Activated T-helper 1 cell treated with anti-CD3 and anti-CD28 coated beads, Interleukin-12 subunit alpha, Interleukin-12 subunit beta, Interleukin-2, Interleukin-4 antibody, amounts not matched to agents 30 ng/mL and 10 ng/mL and 1 ng/mL, durations not matched to agents 14 hours and 24 hours and 36 hours (primary cell): ENCODE results near the gene PTCHD4. TPM values are rescaled to one million over a fixed set of nuclear protein-coding genes. Genes with fewer than 3 reads are reported as not detected.
"Not testable (repeated sequence)": the region's sequence is repeated elsewhere in the genome, so short reads cannot be mapped to it uniquely, and the experiment has no call there.

ENCODE experiments used
- DNase-seq: peaks from one replicate; pipeline ENCODE4 v3.0.0; 2021; ENCODE audit warnings: low spot score
- H3K27ac Mint-ChIP-seq: one replicate; pipeline ENCODE4 v1.8.0; 2021; ENCODE audit warnings: mild to moderate bottlenecking, mixed read lengths
- H3K27me3 Mint-ChIP-seq: one replicate; pipeline ENCODE4 v1.8.0; 2022; ENCODE audit warnings: mild to moderate bottlenecking, moderate library complexity, mixed read lengths; ENCODE audit not compliant: insufficient read depth
- H3K36me3 Mint-ChIP-seq: one replicate; pipeline ENCODE4 v1.8.0; 2021; ENCODE audit warnings: low read depth, mixed read lengths
- H3K4me1 Mint-ChIP-seq: one replicate; pipeline ENCODE4 v1.8.0; 2021; ENCODE audit warnings: low read depth, mixed read lengths
- H3K4me3 Mint-ChIP-seq: one replicate; pipeline ENCODE4 v1.8.0; 2021; ENCODE audit warnings: mild to moderate bottlenecking, moderate library complexity, mixed read lengths
- H3K9me3 Mint-ChIP-seq: one replicate; pipeline ENCODE4 v1.8.0; 2021; ENCODE audit warnings: mixed read lengths
- intact Hi-C: fragments of 100-400 bp; cut with micrococcal nuclease; formaldehyde crosslinking; loops from one replicate; pipeline ENCODE4 v1.15.1; 2024
- total RNA-seq: library from RNA; stranded (reverse); gene quantifications from 2 replicates; pipeline ENCODE4 v1.2.3, GENCODE V29; 2022

The PTCHD4 gene
- total RNA-seq = not detected in 2 replicates

DNA sequence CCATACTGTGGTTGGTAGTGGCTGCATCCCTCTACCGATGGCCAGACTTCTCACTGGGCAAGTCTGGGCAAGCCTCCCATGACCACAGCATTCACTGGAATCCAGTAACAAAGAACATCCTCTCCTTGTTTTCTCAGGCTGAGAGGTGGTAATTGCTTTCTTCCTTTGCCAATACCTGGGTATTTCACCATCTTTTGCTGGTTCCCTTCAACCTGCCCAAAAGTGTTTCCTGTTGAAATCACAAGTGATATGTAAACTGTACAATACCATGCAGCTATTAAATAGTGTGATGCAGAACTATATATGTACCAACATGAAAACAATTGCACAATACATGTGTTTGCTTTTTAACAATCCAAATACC lies at the start of gene PTCHD4:
TSS of gene PTCHD4 (minus strand) at position 55 of the 364 bp plus-strand sequence. CDS start 42,240 bp downstream, outside the sequence.
- no peaks in the 10 kb centered on the region for H3K27me3 Mint-ChIP-seq
- intact Hi-C loops = no loop called here

GRCh38 chr6:48151142-48151541 lies 40.1 kb upstream of the PTCHD4 start:
- Mint-ChIP-seq H3K27me3 (no peaks in the 10 kb centered on the region), H3K4me1 (no peaks in the 10 kb centered on the region), H3K27ac (no peak overlapping the region), H3K36me3 (no peaks in the 10 kb centered on the region), H3K9me3 (peaks cover 12% of the 10 kb centered on the region), H3K4me3 (no peak overlapping the region)
- DNase-seq = no peak
- intact Hi-C loops = no loop called here

More for the DNA sequence above, at the start of gene PTCHD4:
- Mint-ChIP-seq H3K36me3 (no peaks in the 10 kb centered on the region), H3K9me3 (no peaks in the 10 kb centered on the region), H3K4me3 (no peak within 1 kb of the TSS), H3K4me1 (no peaks in the 10 kb centered on the region), H3K27ac (no peak within 1 kb of the TSS)
- no peak for DNase-seq

GRCh38 chr6:48150701-48151100 lies 39.7 kb upstream of the PTCHD4 start:
- no peaks in the 10 kb centered on the region for H3K36me3 Mint-ChIP-seq
- H3K4me3 Mint-ChIP-seq = no peak overlapping the region
- intact Hi-C loops = no loop called here
- no peaks in the 10 kb centered on the region for H3K4me1 Mint-ChIP-seq
- no peak overlapping the region for H3K27ac Mint-ChIP-seq
- no peaks in the 10 kb centered on the region for H3K27me3 Mint-ChIP-seq
- no peak for DNase-seq
- H3K9me3 Mint-ChIP-seq = peaks cover 12% of the 10 kb centered on the region

DNA sequence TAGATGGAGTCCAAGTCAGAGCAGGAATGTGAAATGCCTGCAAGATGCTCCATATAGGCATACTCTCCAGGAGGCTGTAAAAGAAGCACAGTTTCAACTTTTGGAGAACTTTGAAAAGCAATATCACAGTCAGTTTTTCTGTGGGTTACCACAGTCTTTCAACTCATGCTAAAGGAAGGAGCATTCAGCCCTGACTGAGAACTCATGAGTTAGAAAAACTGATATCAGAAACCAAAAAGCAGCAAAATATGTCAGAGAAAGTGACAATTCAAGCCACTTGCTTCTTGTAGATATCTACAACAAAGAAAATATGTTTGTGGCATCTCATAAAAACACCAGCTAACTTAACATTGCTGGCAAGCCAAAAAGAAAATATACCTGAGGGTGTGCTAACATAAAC lies 36.1 kb upstream of the PTCHD4 start:
- intact Hi-C loops = no loop called here
- no peak for DNase-seq
- no peaks in the 10 kb centered on the region for H3K36me3 Mint-ChIP-seq
- H3K27ac Mint-ChIP-seq = no peak overlapping the region
- H3K9me3 Mint-ChIP-seq = peaks cover 4% of the 10 kb centered on the region
- H3K27me3 Mint-ChIP-seq = no peaks in the 10 kb centered on the region
- no peaks in the 10 kb centered on the region for H3K4me1 Mint-ChIP-seq
- H3K4me3 Mint-ChIP-seq = no peak overlapping the region

GRCh38 chr6:48144021-48144420 lies 33.0 kb upstream of the PTCHD4 start:
- intact Hi-C loops = no loop called here
- no peaks in the 10 kb centered on the region for H3K36me3 Mint-ChIP-seq
- H3K27ac Mint-ChIP-seq = no peak overlapping the region
- no peak overlapping the region for H3K4me3 Mint-ChIP-seq
- no peaks in the 10 kb centered on the region for H3K4me1 Mint-ChIP-seq
- no peaks in the 10 kb centered on the region for H3K9me3 Mint-ChIP-seq
- no peak for DNase-seq
- no peaks in the 10 kb centered on the region for H3K27me3 Mint-ChIP-seq

DNA sequence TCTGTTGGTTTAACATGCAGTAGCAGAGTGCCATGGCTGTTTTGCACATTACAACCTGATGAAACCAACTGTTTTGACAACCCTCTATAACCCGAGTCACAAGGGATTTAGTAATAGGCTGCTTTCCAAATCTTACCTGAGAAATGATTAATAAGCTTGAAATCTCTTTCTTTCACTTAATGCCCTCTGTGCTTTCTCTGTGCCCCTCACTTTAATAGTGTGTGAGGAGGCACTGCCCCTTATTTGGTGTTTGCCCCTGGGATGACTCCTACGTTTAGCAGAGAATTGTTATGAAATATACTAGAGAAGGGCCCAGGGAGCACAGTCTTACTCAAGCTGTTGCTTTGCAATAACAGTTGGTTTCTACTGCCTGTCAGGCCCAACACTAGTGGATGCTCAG lies 31.0 kb upstream of the PTCHD4 start:
- H3K4me3 Mint-ChIP-seq = no peak overlapping the region
- no peak for DNase-seq
- H3K9me3 Mint-ChIP-seq = no peaks in the 10 kb centered on the region
- no peaks in the 10 kb centered on the region for H3K36me3 Mint-ChIP-seq
- intact Hi-C loops = no loop called here
- no peaks in the 10 kb centered on the region for H3K4me1 Mint-ChIP-seq
- H3K27ac Mint-ChIP-seq = no peak overlapping the region
- H3K27me3 Mint-ChIP-seq = no peaks in the 10 kb centered on the region

- intact Hi-C loops = no loop called here
- Mint-ChIP-seq H3K27ac (no peak overlapping the region), H3K36me3 (no peaks in the 10 kb centered on the region), H3K4me3 (no peak overlapping the region), H3K27me3 (no peaks in the 10 kb centered on the region), H3K4me1 (no peaks in the 10 kb centered on the region), H3K9me3 (no peaks in the 10 kb centered on the region)
- DNase-seq = no peak
Measured at GRCh38 chr6:48139818-48140614, 29.0 kb upstream of the PTCHD4 start.

DNA sequence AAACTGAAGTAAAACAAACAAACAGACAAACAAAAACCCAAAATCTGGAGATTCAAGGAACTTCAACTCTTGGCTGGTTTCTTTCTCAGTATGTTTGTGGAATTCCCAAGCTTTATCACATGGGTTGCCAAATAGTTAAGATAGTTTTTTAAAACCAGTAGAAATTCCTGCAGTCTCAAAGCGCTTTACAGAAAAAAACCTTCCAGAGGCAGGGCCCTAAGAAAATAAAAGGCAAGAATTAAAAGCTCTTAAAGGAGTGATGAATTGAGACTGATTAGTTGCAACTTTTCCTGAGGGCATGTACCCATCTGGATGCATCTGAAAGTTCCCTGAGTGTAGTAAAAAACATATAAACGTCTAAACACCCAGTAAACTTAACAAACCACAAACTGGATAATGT lies 25.9 kb upstream of the PTCHD4 start:
- intact Hi-C loops = no loop called here
- no peaks in the 10 kb centered on the region for H3K9me3 Mint-ChIP-seq
- H3K27me3 Mint-ChIP-seq = peaks cover 2% of the 10 kb centered on the region
- H3K36me3 Mint-ChIP-seq = no peaks in the 10 kb centered on the region
- DNase-seq = no peak
- H3K27ac Mint-ChIP-seq = no peak overlapping the region
- H3K4me1 Mint-ChIP-seq = no peaks in the 10 kb centered on the region
- H3K4me3 Mint-ChIP-seq = no peak overlapping the region

- H3K4me3 Mint-ChIP-seq = no peak overlapping the region
- H3K9me3 Mint-ChIP-seq = no peaks in the 10 kb centered on the region
- no peaks in the 10 kb centered on the region for H3K4me1 Mint-ChIP-seq
- no peaks in the 10 kb centered on the region for H3K36me3 Mint-ChIP-seq
- intact Hi-C loops = no loop called here
- DNase-seq = no peak
- no peak overlapping the region for H3K27ac Mint-ChIP-seq
- H3K27me3 Mint-ChIP-seq = peaks cover 2% of the 10 kb centered on the region
Measured at GRCh38 chr6:48135323-48136084, 24.5 kb upstream of the PTCHD4 start.

- H3K9me3 Mint-ChIP-seq = no peaks in the 10 kb centered on the region
- DNase-seq = no peak
- H3K27ac Mint-ChIP-seq = no peak overlapping the region
- no peak overlapping the region for H3K4me3 Mint-ChIP-seq
- no peaks in the 10 kb centered on the region for H3K4me1 Mint-ChIP-seq
- H3K27me3 Mint-ChIP-seq = peaks cover 2% of the 10 kb centered on the region
- H3K36me3 Mint-ChIP-seq = no peaks in the 10 kb centered on the region
- intact Hi-C loops = no loop called here
Measured at GRCh38 chr6:48134246-48134645, 23.2 kb upstream of the PTCHD4 start.

- H3K9me3 Mint-ChIP-seq = no peaks in the 10 kb centered on the region
- no peak for DNase-seq
- intact Hi-C loops = no loop called here
- H3K4me3 Mint-ChIP-seq = no peak overlapping the region
- H3K36me3 Mint-ChIP-seq = no peaks in the 10 kb centered on the region
- H3K27ac Mint-ChIP-seq = no peak overlapping the region
- no peaks in the 10 kb centered on the region for H3K4me1 Mint-ChIP-seq
- H3K27me3 Mint-ChIP-seq = no peaks in the 10 kb centered on the region
Measured at GRCh38 chr6:48123601-48124000, 12.6 kb upstream of the PTCHD4 start.

GRCh38 chr6:48121983-48122749 lies 11.2 kb upstream of the PTCHD4 start:
- intact Hi-C loops, DNase-seq, H3K4me3 Mint-ChIP-seq, H3K4me1 Mint-ChIP-seq, H3K9me3 Mint-ChIP-seq, H3K36me3 Mint-ChIP-seq, H3K27me3 Mint-ChIP-seq, H3K27ac Mint-ChIP-seq: not testable (repeated sequence)
